Pulmonary artery endothelial cell (primary cell): ENCODE measurements around the gene MIB1. TPM values are rescaled to one million over a fixed set of nuclear protein-coding genes. Genes with fewer than 3 reads are reported as not detected.
"Not testable (repeated sequence)": the region's sequence is repeated elsewhere in the genome, so short reads cannot be mapped to it uniquely, and the experiment has no call there.

Source experiments
- DNase-seq: peaks from one replicate; pipeline ENCODE4 v3.0.0-alpha.2; 2011; ENCODE audit warnings: low read depth, low spot score
- total RNA-seq: library from RNA; depleted of rRNA; stranded (reverse); fragments of >200 nt; gene quantifications from 2 replicates; pipeline ENCODE4 v1.2.3, GENCODE V29; 2014

Gene MIB1
- total RNA-seq, 1 donor from 2014 or later: 64.0 TPM

DNA sequence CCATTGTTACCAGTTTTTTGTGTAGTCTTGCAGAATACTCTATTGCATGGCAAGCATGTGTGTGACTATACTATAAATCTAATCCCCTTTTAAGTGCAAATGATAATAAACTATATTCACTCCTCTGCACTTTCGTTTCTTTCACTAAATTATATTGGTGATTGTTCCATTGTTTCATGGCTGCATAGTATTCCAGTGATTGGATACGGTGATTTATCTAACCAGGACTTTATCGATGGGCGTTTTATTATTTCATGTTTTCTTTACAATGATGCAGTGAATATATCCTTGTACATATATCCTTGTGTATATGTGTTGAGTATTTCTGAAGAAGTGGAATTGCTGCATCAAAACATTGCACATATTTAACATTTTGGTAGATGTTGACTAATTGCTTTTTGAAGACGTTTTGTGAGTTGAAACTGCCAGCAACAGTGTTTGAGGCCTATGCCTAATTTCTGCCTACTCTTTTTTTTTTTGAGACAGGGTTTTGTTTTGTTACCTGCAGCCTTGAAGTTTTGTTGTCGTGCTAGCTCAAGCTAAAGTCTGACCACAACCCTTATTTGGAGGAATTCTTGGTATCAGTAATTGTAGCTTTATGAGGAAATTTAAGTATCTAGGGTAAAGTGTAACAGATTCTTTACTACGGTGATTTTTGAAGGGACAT is 2.7 kb downstream of the MIB1 start:
- no peak for DNase-seq

DNA sequence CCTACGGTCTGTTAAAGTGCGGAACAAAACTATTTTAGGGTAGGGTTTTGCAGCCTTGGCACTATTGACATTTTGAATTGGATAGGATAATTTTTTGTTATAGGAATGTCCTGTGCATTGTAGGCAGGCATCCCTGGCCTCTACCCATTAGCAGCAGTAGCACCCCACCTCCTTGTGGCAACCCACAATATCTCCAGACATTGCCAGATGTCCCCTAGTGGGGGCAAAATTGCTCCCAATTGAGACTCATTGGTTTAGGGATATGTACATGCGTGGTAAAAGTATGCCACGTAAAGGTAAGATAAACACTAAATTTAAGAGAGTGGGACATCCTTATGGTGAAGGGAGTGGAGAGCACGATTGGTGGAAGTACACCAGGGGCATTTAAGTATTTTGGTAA is 4.6 kb downstream of the MIB1 start:
- DNase-seq: no peak

DNA sequence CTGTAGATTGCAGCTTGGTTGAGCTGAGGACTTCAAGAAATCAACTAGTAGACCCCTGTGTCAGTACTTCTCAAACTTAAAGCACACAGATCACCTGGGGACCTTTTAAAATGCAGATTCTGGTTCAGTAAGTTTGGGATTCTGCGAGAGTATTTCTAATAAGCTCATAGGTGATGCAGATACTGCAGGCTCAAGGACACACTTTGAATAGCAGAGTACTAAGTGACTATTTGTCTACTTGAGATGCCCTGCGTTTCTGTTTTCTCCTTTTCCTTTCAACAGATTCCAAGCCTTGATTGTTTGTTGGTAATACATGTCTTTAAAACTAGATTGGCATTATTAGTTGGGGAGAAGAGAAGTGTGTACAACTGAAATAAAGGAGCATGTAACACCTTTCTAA is 6.7 kb downstream of the MIB1 start:
- DNase-seq: no peak

DNA sequence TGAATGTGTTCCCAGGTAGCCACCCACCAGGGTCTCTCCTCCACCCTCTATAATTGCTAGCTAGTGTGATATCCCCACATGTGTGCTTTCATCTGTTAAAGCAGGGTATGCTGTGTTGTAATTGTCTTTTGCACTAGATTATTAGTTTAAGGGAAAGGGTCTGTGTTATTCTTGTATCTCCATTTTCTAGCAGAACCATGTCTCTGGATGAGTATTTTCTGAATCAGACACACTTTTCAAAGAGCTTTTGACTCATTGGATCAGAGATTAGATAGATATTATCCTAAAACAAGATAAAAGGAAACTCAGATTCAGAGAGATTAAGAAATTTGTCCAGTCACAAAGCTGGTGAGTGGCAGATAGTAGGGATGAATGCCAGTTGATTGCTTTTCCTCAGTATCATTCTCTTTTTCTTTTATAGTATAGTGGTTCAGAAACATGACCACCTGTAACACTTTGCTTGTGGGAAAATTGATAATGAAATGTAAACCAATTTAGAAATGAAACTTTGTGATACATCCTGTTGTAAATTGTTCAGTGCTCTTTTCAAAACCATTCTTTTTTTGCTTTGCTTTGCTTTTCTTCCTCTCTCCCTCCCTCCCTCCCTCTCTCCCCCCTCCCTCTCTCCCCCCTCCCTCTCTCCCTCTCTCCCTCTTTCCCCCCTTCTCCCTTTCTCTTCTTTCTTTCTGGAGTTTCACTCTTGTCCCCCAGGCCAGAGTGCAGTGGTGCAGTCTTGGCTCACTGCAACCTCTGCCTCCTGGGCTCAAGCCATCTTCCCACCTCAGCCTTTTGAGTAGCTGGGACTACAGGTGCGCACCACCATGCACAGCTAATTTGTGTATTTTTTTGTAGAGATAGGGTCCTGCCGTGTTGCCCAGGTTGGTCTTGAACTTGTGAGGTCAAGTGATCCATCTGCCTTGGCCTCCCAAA is 7.4 kb downstream of the MIB1 start:
- no peak for DNase-seq

DNA sequence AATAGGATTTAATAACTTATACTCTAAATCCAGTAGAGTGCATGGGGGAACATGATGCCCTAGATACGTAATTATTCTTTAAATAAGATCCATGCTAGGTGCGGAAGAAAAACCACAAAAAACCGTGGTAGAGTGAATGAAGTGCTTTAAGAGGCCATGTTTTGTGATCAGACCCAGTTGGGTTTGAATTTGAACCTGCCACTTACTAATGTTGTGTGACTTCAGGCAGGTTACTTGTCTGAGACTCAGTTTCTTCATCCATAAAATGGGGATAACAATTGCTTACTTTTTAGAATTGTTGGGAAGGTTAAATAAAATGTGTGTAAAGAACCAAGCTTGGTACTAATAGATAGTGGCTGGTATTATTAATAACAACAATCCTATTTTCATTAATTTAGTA is 17.2 kb downstream of the MIB1 start:
- DNase-seq: no peak

DNA sequence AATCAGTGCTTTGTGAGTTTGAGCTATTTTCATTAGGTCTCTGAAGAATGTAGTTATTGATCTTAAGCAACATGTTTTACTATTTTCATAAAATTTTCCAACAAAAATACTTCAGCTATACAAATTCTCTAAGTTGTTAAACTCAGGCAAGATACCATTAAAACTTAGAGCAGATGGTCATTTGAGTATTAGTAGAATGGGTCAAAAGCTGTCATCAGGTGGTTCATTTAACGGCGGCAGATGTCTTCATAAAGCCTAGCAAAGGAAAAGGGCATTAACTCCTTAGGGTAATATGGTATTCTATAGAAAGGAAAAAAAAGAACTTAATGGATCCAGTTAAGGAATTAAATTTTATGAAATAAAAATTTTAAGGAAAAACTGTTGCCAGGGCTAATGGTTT is 19.2 kb downstream of the MIB1 start:
- DNase-seq: no peak

DNA sequence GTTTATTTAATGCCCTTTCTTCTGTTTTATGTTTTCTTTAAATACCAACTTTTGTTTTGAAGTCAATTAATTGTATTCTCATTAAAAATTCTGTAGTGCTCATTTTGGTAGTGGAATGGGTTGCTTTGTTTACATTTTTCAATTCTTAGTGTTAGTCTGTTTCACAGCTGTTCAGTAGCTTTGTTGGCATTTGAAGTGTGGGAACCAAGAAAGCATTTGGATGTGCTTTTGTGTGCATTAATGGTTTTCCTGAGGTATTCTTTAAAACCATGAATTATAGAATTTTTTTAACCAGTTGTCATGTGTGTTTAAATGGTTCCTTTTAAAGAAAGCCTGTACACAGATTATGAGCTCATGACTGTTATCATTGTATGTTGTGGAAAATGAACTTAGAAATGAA is 19.7 kb downstream of the MIB1 start:
- no peak for DNase-seq

DNA sequence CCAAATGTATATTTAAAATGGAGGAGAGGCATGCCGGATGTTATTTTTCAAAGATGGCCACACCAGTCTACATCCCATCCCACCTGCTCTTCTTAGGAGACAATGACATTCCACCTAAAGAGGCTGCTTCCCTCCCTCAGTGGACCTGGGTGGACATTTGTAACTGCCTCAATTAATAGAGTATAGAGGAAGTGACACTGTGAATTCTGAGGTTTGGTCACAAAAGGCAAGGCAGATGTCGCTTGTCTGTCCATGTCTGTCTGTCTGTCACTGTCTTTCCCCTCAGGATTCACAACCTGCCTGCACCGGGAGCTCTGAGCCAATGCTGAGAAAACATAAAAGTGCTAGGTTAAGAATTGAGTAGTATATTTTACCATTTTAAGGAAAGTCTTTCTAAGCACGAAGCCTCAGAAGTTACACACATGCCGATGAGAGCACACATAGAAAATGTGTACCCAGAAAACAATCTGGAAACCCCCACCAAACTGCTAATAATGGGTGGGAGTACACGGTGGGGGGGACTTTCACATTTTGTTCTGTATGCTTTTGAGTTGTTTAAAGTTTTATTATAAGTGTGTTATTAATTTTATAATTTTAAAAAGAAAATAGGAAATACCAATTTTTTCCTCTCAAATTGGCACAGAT is 21.0 kb downstream of the MIB1 start:
- DNase-seq: no peak

DNA sequence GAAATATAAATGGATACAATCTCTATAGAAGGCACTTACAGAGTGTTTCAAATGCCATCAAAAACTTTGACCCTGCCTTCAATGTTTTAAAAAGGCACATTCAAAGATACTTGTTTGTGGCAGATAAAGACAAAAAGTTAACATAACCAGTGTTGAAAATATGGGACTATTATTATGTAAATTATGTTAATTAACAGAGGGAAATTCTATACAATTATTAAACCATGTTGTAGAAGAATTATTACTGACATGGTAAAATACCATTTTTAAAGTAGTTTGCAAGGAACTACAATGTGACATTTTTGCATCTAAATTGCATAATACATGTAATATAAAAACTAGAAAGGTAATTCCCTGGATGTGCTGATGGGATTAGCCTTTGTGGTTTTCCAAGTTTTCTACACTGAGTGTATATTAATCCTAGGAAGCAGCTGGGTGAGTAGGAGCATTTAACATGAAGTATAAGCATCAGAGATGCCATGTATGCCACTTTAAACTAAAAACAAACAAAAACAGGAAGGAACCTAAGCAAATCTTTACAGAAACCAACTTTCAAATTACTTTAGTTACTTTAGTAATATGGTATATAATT is 21.7 kb downstream of the MIB1 start:
- DNase-seq: no peak

DNA sequence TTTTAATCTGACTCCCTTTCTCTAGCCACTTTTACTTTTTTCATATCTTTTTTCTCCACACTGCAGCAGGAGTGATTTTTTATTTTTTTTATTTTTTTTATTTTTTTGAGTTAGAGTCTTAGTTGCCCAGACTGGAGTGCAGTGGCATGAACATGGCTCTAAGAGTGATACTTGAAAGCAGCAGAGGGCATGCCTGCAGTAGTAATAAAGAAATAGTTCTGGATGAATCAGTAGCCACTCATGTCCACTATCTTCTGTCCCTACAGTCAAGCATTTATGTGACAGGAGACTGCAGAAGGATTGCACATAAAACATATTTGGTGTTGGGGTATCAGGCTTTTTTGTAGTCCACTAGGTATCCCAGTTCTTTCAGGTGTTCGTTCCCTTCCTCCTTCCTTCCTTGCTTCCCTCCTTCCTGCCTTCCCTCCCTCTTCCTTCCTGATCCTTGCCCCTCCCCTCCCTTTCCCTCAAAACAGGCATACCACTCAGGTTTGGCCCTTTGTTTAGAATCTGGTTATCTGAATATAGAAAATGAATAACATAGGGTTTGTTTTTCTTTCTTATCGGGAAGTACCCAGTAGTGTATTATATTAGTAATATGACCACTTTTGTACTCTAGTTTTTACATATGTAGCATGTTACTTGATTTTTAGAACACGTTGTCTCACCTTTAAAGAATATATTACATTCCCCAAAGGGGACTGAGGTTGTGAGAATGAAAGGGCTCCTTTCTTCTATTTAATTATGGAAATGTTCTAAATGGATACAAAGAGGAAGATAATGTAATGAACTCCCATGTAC is 23.5 kb downstream of the MIB1 start:
- no peak for DNase-seq

DNA sequence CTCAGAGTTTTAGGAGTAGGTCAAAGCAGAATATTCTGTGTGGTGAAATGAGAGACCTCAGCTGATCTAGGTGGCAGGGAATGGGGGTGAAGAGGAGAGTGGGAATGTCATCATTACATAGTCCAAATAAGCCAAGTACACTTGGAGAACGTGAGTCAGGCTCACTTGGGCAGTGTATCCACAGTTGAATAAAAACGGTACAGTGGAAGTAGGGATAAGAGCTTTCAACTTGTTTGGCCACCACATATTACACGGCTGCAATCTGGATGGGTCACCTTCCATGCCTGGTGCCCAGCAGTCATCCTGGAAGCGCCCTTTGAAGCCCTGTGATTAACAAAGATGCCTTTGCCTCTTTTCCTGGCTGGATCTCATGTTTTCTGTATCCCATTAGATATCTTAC is 28.6 kb downstream of the MIB1 start:
- no peak for DNase-seq

DNA sequence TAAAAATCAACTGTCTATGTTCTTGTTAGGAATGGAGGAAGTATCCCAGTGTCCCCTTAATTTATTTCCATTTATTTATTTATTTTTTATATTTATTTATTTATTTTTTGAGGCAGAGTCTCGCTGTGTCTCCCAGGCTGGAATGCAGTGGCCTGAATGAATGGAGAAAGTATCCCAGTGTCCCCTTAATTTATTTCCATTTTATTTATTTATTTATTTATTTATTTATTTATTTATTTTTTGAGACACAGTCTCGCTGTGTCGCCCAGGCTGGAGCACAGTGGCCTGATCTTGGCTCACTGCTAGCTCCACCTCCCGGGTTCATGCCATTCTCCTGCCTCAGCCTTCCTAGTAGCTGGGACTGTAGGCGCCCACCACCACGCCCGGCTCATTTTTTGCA is 34.1 kb downstream of the MIB1 start:
- no peak for DNase-seq

DNA sequence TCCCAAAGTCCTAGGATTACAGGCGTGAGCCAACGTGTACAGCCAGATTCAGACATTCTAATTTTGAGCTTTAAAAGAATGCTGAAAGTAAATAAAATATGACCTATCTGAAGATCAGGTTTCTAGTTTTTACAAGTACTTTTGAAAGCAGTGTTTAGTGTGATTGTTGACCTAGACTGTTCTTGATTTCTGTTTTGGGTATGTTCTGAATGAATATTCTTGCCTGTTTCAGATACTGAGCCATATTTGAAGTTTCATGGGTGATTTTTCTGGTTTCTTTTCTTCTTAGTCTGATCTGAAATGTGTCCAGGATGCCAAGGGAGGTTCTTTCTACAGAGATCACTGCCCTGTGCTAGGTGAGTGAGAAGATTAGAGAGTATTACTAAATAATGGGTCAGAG is 37.2 kb downstream of the MIB1 start:
- no peak for DNase-seq

DNA sequence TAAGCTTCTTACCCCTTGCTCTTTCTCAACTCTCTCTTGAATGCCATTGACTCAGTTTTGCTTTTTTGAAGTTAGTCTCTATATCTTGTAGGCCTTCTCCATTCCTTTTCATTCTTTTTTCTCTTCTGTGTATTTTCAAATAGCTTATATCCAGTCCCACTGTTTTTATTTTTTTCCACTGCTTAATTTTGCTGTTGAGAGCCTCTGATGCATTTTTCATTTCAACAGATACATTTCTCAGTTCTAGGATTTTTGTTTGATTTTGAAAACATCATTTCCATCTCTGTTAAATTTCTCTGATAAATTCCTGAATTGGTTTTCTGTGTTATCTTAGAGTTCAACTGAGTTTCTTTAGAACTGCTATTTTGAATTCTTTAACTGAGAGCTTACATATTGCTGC is 45.9 kb downstream of the MIB1 start:
- DNase-seq: no peak

DNA sequence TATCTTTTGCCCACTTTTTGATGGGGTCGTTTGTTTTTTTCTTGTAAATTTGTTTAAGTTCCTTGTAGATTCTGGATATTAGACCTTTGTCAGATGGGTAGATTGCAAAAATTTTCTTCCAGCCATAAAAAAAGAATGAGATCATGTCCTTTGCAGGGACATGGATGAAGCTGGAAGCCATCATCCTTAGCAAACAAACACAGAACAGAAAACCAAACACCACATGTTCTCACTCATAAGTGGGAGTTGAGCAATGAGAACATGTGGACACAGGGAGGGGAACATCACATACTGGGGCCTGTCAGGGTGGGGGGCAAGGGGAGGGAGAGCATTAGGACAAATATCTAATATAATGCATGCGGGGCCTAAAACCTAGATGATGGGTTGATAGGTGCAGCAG is 55.5 kb downstream of the MIB1 start:
- not testable (repeated sequence) for DNase-seq

DNA sequence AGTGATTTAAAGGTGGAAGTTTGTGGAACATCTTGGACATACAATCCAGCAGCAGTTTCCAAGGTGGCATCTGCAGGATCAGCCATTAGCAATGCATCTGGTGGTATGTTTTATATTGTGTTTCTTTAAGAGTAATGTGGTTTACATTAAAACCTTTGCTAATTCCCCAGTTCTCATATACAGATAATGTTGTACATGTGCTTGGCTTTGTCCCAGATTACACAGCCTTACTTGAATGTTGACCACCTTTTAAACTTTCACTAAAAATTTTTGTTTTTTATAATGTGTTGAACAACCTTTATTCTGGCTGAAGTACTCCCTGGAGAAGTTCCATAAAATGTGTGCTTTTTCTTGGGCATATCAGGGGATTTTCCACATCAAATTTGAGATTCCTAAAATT is 57.5 kb downstream of the MIB1 start:
- DNase-seq: no peak

DNA sequence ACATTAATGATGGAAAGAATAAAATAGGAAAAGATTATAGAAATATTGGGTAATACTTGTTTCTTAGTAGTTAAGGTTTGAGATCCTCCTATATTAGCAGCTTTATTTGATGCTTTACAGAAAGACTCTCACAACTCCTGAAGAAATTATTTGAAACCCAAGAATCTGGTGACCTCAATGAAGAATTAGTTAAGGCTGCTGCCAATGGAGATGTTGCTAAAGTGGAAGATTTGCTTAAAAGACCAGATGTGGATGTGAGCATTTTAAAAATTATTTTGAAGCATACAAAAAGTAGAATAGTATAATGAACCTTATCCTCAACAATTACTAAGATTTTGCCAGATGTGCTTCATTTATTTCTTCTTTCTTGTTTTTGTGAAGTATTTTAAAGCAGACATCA is 59.1 kb downstream of the MIB1 start:
- no peak for DNase-seq

DNA sequence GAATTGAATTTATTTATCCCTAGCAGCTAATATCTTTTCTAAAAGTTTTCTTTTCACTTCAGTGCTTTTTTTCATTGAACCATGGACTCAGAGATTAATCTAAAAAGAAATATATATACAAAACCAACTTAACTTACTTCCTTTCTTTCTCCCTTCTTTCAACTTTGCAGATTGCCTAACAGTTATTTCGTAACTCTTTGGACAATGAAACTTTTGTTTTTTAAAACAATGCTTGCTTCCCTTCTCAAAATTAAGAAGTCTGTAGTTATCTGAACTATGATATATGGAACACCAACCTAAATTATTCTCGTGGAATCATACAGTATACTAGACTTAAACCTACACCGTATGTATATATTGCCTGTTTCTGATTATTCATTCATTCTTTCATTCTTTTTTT is 62.9 kb downstream of the MIB1 start:
- DNase-seq: no peak

DNA sequence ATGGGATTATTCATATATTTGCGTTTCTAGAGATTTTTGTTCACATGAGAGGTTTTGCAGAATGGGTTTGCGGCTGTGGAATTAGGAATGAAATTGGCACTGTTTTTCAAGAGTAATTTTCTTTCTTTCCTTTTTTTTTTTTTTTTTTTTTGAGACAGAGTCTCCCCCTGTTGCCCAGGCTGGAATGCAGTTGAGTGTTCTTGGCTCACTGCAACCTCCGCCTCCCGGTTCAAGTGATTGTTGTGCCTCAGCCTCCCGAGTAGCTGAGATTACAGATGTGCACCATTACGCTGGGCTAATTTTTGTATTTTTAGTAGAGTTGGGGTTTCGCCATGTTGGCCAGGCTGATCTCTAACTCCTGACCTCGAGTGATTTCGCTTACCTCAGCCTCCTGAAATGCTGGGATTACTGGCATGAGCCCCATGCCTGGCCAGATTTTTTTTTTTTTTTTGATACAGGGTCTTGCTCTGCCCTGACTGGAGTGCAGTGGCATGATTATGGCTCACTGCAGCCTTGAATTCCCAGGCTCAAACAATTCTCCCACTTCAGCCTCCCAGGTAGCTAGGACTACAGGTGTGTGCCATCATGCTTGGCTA is 65.3 kb downstream of the MIB1 start:
- no peak for DNase-seq

DNA sequence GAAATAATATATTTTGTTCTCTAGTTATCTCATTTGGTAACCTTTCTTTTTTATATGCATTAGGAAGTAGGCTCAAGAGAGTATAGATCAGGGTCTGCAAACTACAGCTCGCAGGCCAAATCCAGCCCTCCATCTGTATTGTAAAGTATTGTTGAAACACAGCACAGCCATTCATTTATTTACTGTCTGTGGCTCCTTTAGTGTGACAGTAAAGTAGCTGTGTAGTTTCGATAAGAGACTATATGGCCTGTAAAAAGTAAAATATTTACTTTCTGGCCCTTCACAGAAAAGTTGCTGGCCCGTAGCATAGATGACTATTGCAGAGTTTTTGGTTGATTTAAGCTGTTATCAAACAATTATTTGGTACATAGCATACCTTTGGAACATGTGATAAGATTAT is 67.6 kb downstream of the MIB1 start:
- DNase-seq: no peak

DNA sequence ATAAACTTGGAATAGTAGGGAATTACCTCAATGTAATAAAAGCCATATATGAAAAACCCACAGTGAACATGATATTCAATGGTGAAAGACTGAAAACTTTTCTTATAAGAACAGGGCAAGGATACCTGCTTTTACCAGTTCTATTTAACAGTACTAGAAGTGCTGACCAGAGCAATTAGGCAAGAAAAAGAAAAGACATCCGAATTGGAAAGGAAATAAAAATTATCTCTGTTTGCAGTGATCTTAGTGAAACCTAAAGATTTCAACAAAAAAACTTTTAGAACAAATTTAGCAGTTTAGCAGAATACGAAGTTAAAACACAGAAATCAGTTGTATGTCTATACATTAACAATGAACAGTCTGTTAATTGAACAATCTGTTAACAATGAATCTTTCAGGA is 69.1 kb downstream of the MIB1 start:
- no peak for DNase-seq
